DMS153 treated with DMSO at 0.1 percent for 48 hours (cell line): Measurements from ENCODE around the gene MARK4.

Source experiments
- DNase-seq: peaks from one replicate; lab custom pipeline; 2025; ENCODE audit not compliant: unreplicated experiment; lab: John Stamatoyannopoulos, UW

Gene MARK4

DNA sequence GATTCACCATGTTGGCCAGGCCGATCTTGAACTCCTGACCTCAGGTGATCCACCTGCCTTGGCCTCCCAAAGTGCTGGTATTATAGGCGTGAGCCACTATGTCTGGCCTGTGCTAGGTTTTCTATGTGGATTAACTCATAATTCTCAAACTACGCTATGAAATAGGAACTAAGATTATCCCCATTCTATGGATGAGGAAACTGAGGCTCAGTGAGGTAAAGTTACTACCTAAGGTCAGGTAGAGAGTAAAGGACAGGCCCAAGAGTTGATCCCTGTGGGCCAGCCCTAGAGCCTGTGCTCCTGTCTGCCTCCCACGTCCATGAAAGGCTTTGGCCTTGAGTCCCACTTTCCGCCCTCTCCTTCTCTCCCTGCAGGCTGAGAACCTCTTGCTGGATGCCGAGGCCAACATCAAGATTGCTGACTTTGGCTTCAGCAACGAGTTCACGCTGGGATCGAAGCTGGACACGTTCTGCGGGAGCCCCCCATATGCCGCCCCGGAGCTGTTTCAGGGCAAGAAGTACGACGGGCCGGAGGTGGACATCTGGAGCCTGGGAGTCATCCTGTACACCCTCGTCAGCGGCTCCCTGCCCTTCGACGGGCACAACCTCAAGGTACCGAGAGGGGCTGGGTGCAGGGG is 20.1 kb downstream of the MARK4 start:
- no peak for DNase-seq

DNA sequence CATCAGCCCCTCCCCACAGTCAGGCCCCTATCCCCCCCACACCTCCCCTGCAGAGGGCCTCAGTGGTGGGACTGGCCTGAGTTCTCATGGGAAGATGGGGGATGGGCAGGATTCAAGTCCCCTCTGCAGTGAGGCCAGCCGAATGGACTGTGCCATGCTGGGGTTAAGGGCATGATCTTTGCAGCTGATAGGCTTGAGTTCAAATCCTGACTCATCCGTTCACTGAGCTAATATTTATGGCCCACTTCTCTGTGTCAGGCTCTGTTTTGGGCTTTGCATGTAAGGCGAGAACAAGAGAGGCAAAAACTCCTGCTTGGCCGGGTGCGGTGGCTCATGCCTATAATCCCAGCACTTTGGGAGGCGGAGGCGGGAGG is 20.7 kb downstream of the MARK4 start:
- no peak for DNase-seq

DNA sequence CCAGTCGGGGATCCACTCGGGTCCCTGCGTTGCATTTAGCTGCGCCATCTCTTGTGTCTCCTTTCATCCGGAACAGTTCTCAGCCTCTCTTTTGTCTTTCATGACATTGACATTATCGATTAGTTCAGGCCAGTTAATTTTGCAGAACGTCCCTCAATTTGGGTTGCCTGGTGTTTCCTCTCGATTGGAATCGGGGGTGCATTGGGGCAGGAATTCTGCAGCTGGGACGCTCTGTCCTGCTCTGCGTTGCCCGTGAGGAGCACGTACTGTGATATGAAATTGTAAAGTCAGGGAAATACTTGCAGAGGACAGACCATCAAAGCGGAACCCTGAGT is 22.4 kb downstream of the MARK4 start:
- DNase-seq = no peak

DNA sequence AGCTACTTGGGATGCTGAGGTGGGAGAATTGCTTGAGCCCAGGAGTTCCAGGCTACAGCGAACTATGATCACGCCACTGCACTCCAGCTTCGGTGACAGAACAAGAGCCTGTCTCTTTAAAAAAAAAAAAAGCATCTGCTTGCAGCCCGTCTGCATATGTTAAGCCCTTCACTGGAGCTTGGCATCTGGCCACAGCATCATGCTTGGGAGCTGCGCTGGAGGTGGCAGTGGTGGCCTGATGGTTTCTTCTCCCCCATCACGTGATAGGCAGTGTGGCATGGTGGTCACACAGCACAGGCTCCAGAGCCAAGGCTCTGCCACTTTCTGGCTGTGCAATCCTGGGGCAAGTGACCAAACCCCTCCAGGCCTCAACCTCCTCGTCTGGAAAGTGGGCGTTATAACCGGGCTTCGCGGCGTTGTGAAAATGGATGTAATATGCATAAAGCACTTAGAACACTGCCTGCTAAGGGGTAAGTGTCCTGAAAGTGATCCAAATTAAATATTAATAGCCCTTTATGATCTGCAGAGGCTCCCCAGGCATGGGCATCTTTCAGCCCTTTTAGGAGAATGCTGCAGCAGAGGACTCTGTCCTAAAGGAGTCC is 24.4 kb downstream of the MARK4 start:
- DNase-seq = peak; percentile 11

DNA sequence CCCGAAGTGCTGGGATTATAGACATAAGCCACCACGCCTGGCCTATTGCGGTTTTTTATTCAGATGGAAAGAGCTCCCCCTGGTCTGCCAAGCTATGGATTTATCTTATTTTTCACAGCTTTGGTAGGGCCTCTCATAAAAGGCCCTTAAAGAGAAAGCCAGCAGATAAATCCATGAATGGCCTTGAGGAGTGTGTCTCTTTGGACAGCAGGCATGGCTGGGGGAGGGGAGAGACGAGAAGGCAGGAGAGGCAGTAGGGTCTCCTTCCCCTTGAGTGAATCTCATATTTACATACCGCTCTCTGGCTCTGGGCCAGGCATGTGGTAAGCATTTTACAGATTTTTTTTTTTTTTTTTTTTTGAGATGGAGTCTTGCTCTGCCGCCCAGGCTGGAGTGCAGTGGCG is 25.2 kb downstream of the MARK4 start:
- no peak for DNase-seq

DNA sequence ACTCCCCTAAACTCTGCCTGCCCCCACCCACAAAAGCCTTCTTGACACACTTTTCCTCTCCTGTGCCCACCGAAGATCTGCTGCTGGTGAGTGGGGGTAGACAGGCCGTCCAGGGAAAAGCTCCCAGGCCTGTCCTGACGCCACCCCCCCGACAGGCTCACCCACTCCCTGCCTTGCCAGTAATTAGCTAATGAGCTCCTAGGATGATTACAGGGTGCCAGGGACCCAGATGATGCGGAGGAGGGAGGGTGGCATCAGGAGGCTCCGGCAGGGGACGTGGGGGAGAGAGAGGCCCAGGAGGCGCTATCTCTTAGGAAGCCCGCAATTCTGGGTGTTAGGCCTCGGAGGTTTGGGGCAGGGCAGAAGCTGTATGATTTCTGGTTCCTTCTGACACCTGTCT is 27.0 kb downstream of the MARK4 start:
- no peak for DNase-seq

DNA sequence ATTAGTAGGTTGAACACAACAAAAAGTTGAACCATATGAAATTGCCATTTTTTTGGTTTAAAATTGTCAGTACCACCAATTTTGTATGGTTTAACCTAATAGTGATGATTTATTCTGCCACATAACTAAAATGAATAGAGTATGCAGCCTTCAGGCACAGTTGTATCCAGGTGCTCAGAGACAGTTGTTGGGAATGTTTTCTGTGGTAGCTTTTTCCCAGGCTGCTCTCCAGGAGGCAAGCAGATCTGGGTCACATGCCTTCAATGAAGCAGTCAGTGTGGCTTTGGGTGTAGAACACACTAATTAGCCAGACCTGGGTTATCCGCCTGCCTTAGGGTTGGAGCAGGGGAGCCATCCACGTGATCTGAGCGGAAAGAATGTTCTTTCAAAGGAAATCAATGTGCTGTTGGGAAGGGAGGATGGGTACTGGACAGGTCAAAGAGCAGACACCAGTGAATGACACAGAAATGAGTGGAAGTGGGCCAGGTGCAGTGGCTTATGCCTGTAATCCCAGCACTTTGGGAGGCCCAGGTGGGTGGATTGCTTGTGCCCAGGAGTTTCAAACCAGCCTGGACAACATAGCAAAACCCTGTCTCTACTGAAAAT is 28.6 kb downstream of the MARK4 start:
- no peak for DNase-seq

DNA sequence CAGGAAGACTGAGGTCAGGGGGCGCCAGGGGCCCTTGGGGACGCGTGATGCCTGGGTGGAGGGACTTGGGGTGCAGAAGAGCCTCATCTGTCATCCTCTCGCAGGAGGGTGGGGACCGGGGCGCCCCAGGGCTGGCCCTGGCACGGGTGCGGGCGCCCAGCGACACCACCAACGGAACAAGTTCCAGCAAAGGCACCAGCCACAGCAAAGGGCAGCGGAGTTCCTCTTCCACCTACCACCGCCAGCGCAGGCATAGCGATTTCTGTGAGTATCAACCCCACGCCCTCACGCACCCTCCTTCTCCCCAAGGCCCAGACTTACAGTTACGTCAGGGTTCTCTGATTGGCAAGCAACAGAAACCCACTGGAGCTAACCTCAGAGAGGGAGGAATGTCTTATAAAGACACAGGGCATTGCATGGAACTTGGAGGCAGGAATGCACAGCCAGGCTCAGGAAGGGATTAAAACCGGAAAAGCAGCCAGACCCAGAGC is 29.4 kb downstream of the MARK4 start:
- no peak for DNase-seq

DNA sequence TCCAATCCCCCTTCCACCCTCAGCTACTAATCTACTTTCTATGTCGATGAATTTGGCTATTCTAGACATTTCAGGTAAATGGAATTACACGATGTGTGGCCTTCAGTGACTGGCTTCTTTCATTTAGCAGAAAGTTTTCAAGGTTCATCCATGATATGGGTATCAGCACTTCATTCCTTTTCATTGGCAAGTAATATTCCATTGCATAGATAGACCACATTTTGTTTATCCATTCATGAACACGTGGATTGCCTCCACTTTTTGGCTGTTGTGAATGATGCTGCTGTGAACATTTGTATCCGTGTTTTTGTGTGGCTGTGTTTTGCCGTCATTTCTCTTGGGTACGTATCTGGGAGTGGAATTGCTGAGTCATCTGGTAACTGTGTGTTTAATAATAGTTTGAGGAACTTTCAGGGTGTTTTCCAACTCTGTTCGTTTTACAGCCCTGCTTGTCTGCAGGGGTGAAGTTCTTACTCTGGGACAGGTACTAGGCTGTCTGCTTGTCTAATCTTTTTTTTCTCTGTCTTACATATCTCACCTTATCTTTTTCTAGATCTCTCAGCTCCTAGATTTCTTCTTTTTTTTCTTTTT is 32.5 kb downstream of the MARK4 start:
- no peak for DNase-seq

DNA sequence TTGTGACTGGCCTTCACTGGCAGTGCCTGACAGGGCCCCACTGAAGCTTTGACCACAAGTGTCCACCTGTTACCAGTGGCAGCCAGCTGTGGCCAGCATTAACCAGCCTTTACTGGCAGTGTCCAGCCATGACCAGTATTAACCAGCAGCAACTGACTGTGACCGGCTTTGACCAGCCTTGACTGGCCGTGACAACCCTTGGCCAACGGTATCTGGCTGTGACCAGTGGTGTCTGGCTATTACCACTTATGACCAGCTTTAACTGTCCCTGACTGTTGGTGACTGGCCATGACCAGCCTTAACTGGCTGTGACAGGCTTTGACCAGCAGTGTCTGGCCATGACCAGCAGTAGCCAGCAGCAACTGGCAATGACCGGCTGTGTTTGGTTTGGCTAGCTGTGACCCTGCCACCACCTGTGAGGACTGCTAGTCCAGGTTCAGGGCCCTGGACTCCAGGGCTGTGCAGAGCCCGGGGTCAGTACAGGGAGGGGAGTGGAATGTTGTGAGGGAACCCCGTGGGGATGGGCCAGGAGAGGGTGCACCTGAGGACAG is 39.4 kb downstream of the MARK4 start:
- no peak for DNase-seq

DNA sequence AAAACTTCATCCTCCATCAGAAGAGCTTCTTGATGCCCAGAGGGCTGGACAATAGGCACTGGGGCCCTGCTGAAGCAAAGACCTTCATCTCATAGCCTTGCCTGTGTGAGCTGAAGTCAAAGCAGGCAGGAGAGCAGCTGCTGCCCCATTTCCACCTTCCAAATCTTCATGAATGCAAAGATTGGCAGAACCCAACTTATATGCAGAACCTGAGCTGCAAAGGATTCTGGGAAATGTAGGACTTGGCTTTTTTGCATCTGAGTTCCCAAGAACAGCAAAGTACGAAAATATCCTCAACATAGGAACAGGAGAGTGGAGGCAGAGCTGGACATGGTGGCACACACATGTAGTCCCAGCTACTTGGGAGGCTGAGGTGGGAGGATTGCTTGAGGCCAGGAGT is 40.8 kb downstream of the MARK4 start:
- DNase-seq = no peak

DNA sequence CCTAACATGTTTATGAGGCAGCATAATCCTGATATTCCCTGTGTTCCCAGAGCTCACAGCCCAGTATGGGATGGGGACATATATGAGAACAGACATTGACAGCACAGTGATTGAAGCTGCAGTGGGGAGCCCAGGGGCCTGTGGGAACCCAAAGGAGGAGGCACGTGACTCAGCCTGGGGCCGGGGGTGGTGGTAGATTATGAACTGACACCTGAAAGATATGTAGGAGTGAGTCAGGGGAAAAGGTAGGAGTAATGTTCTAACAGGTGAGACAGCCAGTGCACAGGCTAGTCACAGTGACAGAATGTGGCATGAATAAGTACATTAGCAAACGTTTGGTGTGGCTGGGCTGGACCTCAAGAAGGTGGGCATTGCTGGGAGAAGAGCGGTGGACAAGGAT is 42.6 kb downstream of the MARK4 start:
- no peak for DNase-seq

DNA sequence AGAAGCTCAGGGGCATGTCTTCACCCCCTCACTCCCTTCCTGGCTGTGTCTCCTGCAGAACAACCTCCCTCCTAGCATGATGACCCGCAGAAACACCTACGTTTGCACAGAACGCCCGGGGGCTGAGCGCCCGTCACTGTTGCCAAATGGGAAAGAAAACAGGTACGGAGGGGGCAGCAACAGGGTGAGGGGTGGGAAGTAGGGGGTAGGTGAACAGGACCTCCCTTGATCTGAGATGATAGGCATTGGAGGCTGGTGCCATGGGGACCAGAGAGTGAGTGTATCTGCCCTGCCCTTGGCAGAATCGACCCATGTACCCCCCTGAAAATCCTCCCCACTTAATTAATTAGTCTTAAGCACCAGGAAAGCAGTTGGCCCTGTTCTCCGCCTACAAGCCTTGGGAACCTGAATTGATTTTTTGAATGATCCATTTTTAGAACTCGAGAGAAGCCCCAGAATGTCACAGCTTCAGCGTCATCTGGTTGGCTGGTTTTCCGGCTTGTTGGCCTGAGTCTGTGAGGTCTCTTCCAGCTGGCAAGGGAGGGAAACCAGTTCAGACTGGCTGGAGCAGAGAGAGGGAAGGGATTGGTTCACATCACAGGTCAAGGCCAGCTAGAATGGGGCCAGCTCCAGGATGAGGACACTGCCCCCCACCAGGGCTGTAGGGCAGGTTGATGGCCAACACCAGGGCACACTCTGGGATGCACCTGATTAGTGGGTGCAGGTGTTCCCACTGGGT is 43.4 kb downstream of the MARK4 start:
- no peak for DNase-seq

DNA sequence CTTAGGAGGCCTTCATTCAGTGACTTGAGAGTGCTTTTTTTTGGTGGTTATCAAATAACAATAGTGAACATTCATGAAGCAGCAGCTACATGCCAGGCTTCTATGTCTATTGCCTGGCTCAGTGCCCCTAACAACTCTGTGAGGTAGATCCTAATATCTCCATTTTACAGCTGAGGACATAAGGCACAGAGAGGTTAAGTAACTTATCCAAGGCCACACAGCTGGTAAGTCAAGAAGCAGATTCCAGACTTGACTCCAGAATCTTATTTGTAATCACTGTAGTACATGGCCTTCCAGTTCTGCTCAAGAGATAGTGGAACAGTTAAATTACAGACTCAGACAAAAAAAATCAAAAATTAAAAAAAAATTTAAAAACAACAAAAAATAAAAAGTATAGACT is 44.8 kb downstream of the MARK4 start:
- DNase-seq = no peak

DNA sequence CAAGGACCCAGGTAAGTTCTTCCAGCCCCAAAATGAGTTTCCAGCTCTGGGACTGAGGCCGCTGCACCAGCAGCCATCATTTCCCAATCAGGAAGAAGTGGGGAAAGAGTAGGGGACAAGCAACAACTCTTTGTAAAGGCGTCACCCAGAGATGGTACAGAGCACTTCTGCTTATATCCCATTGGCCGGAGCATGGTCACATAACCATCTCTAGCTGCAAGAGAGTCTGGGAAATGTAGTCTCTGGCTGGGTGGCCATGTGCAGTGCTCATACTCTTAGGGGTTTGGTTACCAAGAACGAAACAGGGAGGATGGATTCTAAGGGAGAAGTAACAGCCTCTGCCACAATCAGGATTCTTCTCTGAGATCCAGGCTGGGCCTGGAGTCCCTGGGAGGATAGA is 45.3 kb downstream of the MARK4 start:
- DNase-seq = no peak

DNA sequence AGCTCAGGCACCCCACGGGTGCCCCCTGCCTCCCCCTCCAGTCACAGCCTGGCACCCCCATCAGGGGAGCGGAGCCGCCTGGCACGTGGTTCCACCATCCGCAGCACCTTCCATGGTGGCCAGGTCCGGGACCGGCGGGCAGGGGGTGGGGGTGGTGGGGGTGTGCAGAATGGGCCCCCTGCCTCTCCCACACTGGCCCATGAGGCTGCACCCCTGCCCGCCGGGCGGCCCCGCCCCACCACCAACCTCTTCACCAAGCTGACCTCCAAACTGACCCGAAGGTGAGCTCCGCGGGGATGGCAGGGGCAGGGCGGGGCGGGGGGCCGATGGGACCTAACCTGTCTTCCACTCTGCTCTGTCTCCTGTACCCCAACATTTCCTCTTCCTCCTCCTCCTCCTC is 46.6 kb downstream of the MARK4 start:
- DNase-seq = no peak

DNA sequence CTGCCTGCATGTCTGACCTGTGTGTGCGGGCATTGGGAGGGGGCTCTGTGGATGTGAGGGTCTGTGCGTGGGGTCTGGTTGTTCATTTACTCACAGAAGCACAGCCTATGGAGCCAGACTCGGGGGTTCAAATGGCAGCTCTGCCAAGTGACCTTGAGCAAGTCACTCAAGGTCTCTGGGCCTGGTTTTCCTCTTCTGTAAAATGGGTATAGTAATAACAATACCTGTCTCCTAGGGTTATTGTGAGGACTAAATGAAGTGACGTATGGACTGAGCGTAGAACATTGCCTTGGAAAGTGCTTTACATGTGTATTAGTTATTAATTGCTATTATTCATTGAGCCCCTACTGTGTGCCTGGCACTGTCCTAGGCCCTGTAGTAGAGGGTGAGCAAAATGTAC is 47.2 kb downstream of the MARK4 start:
- no peak for DNase-seq

DNA sequence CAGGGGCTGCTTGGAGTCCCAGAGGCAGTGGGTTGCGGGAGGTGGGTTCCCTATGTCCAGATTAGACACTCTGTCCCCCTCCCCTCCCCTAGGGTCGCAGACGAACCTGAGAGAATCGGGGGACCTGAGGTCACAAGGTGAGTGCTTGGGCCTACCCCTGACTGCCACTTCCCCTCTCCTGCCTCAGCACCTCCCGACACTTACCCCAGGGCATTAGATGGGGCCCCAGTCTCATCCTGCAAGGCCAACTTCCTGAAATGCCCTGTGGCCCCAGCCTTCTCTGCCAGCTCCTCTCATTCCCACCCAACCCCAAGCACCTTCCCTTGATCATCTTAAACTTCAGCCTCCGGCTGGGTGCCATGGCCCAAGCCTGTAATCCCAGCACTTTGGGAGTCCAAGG is 48.6 kb downstream of the MARK4 start:
- DNase-seq = no peak

DNA sequence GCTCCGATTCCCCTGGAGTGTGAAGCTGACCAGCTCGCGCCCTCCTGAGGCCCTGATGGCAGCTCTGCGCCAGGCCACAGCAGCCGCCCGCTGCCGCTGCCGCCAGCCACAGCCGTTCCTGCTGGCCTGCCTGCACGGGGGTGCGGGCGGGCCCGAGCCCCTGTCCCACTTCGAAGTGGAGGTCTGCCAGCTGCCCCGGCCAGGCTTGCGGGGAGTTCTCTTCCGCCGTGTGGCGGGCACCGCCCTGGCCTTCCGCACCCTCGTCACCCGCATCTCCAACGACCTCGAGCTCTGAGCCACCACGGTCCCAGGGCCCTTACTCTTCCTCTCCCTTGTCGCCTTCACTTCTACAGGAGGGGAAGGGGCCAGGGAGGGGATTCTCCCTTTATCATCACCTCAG is 51.3 kb downstream of the MARK4 start:
- no peak for DNase-seq

DNA sequence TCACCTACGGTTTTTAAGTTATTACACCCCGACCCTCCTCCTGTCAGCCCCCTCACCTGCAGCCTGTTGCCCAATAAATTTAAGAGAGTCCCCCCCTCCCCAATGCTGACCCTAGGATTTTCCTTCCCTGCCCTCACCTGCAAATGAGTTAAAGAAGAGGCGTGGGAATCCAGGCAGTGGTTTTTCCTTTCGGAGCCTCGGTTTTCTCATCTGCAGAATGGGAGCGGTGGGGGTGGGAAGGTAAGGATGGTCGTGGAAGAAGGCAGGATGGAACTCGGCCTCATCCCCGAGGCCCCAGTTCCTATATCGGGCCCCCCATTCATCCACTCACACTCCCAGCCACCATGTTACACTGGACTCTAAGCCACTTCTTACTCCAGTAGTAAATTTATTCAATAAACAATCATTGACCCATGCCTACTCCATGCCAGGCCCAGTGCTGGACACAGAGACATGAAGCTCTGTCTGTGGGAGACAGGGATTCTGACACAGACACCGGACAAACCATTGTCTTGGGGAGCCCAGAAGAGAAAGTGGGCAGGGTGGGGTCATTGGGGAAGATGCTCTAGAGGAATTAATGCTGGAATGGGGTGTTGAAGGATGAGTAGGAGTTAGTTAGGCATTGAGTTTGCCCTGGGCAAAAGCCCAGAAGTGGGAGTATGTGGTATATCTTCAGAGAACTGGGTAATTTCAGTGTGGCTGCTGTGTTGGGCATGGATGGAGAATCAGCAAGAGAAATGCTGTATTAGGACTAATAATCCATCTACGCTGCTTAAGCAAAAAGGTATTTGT is 52.4 kb downstream of the MARK4 start:
- no peak for DNase-seq
